Endodermal cell (in vitro differentiated cells): ENCODE measurements around the gene LRRC1. TPM values are rescaled to one million over a fixed set of nuclear protein-coding genes. Genes with fewer than 3 reads are reported as not detected.

Source experiments
- DNase-seq: peaks from one replicate; pipeline ENCODE4 v3.0.0-alpha.2; 2017
- H3K27ac ChIP-seq: 2 replicates; pipeline ENCODE4 v1.5.1; 2013; ENCODE audit warnings: mild to moderate bottlenecking, low read depth, low read length, moderate library complexity
- H3K27me3 ChIP-seq: 2 replicates; pipeline ENCODE4 v1.6.1; 2013; ENCODE audit warnings: mild to moderate bottlenecking, low read length, moderate library complexity; ENCODE audit not compliant: insufficient read depth, control insufficient read depth, poor library complexity, severe bottlenecking
- H3K36me3 ChIP-seq: 2 replicates; pipeline ENCODE4 v1.7.0; 2013; ENCODE audit warnings: mild to moderate bottlenecking, low read length, moderate library complexity; ENCODE audit not compliant: control insufficient read depth, insufficient read depth
- H3K4me1 ChIP-seq: one replicate; pipeline ENCODE4 v1.7.0; 2013; ENCODE audit warnings: low read length; ENCODE audit not compliant: control insufficient read depth, insufficient read depth
- H3K4me3 ChIP-seq: 2 replicates; pipeline ENCODE4 v1.5.1; 2013; ENCODE audit warnings: mild to moderate bottlenecking, low read length, moderate library complexity
- H3K9ac ChIP-seq: 2 replicates; pipeline ENCODE4 v1.6.1; 2013; ENCODE audit warnings: mild to moderate bottlenecking, low read length, moderate library complexity; ENCODE audit not compliant: poor library complexity, severe bottlenecking; ENCODE audit errors: extremely low read depth
- H3K9me3 ChIP-seq: 2 replicates; pipeline ENCODE4 v1.6.1; 2013; ENCODE audit warnings: mild to moderate bottlenecking, low read length, moderate library complexity; ENCODE audit not compliant: control insufficient read depth
- H3K27ac Mint-ChIP-seq: 2 replicates; pipeline ENCODE4 v1.8.0; 2020; ENCODE audit warnings: mixed read lengths
- H3K27me3 Mint-ChIP-seq: 2 replicates; pipeline ENCODE4 v1.8.0; 2021; ENCODE audit warnings: mild to moderate bottlenecking, mixed read lengths; ENCODE audit not compliant: insufficient read depth
- H3K36me3 Mint-ChIP-seq: 2 replicates; pipeline ENCODE4 v1.8.0; 2020; ENCODE audit warnings: low read depth, mixed read lengths
- H3K4me1 Mint-ChIP-seq: 2 replicates; pipeline ENCODE4 v1.8.0; 2020; ENCODE audit warnings: mixed read lengths
- H3K4me3 Mint-ChIP-seq: 2 replicates; pipeline ENCODE4 v1.8.0; 2020; ENCODE audit warnings: mild to moderate bottlenecking, moderate library complexity, mixed read lengths
- H3K9me3 Mint-ChIP-seq: 2 replicates; pipeline ENCODE4 v1.8.0; 2020; ENCODE audit warnings: mild to moderate bottlenecking, mixed read lengths
- WGBS, 2 experiments: methylation state at CpG; one replicate each; pipeline versions ENCODE4 v1.1.5 to v1.1.7; 2013; ENCODE audit warnings: missing lambda C conversion rate in 2 of 2, mixed read lengths in 1 of 2; ENCODE audit not compliant: insufficient coverage in 1 of 2, insufficient read length in 1 of 2; 5-methylcytosine and 5-hydroxymethylcytosine counted together
- total RNA-seq, 2 donors: library from RNA; stranded (reverse); fragmentation: NEBNext Ultra II Directional in 1 of 2; extraction: Animal tissue kit (Norgen Biotek cat#: 25700) in 1 of 2; gene quantifications; 2 replicates in 1 of 2; 3 replicates in 1 of 2; pipeline ENCODE4 v1.2.1, GENCODE V29; 2021
- TF ChIP-seq, protein P1 (sequence below): fragments of 200-600 bp; sonication (generic); conservative IDR thresholded peaks from 2 replicates; pipeline ENCODE4 v1.5.0; 2021; ENCODE audit warnings: antibody characterized with exemption, mild to moderate bottlenecking

Gene LRRC1
- total RNA-seq, 2 donors from 2014 or later: 14.1 to 15.3 TPM

- Histone ChIP-seq H3K27ac (no peak overlapping the region), H3K9ac (no peak overlapping the region), H3K4me3 (no peak overlapping the region), H3K36me3 (no peaks in the 10 kb centered on the region), H3K27me3 (no peaks in the 10 kb centered on the region), H3K9me3 (no peaks in the 10 kb centered on the region), H3K4me1 (peaks cover 3% of the 10 kb centered on the region)
- Mint-ChIP-seq H3K36me3 (no peaks in the 10 kb centered on the region), H3K4me3 (no peak overlapping the region), H3K27me3 (no peaks in the 10 kb centered on the region), H3K4me1 (peaks cover 7% of the 10 kb centered on the region), H3K9me3 (no peaks in the 10 kb centered on the region), H3K27ac (no peak overlapping the region)
- TF ChIP-seq, protein P1, sequence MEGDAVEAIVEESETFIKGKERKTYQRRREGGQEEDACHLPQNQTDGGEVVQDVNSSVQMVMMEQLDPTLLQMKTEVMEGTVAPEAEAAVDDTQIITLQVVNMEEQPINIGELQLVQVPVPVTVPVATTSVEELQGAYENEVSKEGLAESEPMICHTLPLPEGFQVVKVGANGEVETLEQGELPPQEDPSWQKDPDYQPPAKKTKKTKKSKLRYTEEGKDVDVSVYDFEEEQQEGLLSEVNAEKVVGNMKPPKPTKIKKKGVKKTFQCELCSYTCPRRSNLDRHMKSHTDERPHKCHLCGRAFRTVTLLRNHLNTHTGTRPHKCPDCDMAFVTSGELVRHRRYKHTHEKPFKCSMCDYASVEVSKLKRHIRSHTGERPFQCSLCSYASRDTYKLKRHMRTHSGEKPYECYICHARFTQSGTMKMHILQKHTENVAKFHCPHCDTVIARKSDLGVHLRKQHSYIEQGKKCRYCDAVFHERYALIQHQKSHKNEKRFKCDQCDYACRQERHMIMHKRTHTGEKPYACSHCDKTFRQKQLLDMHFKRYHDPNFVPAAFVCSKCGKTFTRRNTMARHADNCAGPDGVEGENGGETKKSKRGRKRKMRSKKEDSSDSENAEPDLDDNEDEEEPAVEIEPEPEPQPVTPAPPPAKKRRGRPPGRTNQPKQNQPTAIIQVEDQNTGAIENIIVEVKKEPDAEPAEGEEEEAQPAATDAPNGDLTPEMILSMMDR: no peak
- 79 to 86% methylated on average over 2 of the region's 2 CpGs for WGBS, 2 experiments
- DNase-seq: no peak
Observed at GRCh38 chr6:53967415-53967814, 172.6 kb downstream of the LRRC1 start.

Other genes with a start within 250 kb of the LRRC1 start
- gene GCLC, start 249.9 kb upstream of the LRRC1 start, total RNA-seq: 10 to 100 TPM; 44.7 to 57.7 TPM
- under 1 TPM; 0.15 to 0.64 TPM for gene KLHL31, start 129.2 kb upstream of the LRRC1 start, total RNA-seq